Epithelial cell of umbilical artery (primary cell): ENCODE measurements around the gene MSANTD2. TPM values are rescaled to one million over a fixed set of nuclear protein-coding genes. Genes with fewer than 3 reads are reported as not detected.

ENCODE experiments used
- total RNA-seq: library from RNA; depleted of rRNA; stranded (reverse); fragments of >200 nt; gene quantifications from 2 replicates; pipeline ENCODE4 v1.2.3, GENCODE V29; 2014

Gene MSANTD2
- total RNA-seq, result 7.1 and 12.2 TPM in 2 replicates

GRCh38 chr11:124800226-124800929, at the start of gene MSANTD2:
Gene MSANTD2 (minus strand): TSS chr11:124800406. CDS start chr11:124800380, 26 bp downstream.

GRCh38 chr11:124762105-124762623, 38.0 kb downstream of the MSANTD2 start, which contains the start of gene ESAM:
Gene ESAM (minus strand): TSS chr11:124762290. CDS start chr11:124762154, 136 bp downstream.

GRCh38 chr11:124751741-124752470, 48.3 kb downstream of the MSANTD2 start, which contains the start of gene VSIG2:
Gene VSIG2 (minus strand): TSS chr11:124752255. CDS start chr11:124752137, 118 bp downstream.

GRCh38 chr11:124739479-124740276, 60.5 kb downstream of the MSANTD2 start, which contains the start of gene NRGN:
Gene NRGN (plus strand): TSS chr11:124739942. CDS start chr11:124740085, 143 bp downstream.

Other genes starting within 250 kb of the MSANTD2 start
- gene OR8A1, start 230.4 kb downstream of the MSANTD2 start, total RNA-seq, result not detected in 2 replicates
- gene PANX3, start 189.0 kb downstream of the MSANTD2 start, total RNA-seq, result not detected in 2 replicates
- 15.0 and 16.9 TPM in 2 replicates for gene TBRG1, start 177.5 kb downstream of the MSANTD2 start, total RNA-seq
- 9.1 and 16.1 TPM in 2 replicates for gene SIAE, start 126.7 kb downstream of the MSANTD2 start, total RNA-seq
- 8.5 and 10.7 TPM in 2 replicates for gene SPA17, start 126.5 kb downstream of the MSANTD2 start, total RNA-seq
- gene NRGN, start 60.5 kb downstream of the MSANTD2 start, total RNA-seq, result 0.32 and 0.91 TPM in 2 replicates
- gene VSIG2, start 48.2 kb downstream of the MSANTD2 start, total RNA-seq, result 0.46 TPM in 1 of 2 replicates, not detected in the other
- 69.8 and 70.7 TPM in 2 replicates for gene ESAM, start 38.1 kb downstream of the MSANTD2 start, total RNA-seq
- 16.9 and 17.2 TPM in 2 replicates for gene ROBO3, start 65.0 kb upstream of the MSANTD2 start, total RNA-seq
- gene ROBO4, start 97.5 kb upstream of the MSANTD2 start, total RNA-seq, result 132 and 166 TPM in 2 replicates
- gene HEPN1, start 118.8 kb upstream of the MSANTD2 start, total RNA-seq, result 0.46 TPM in 1 of 2 replicates, not detected in the other
- gene HEPACAM, start 135.6 kb upstream of the MSANTD2 start, total RNA-seq, result not detected in 2 replicates
- 1.6 and 1.7 TPM in 2 replicates for gene CCDC15, start 153.8 kb upstream of the MSANTD2 start, total RNA-seq